ENCODE data around the gene MSANTD7. TPM values are rescaled to one million over a fixed set of nuclear protein-coding genes. Genes with fewer than 3 reads are reported as not detected.
"Not testable (repeated sequence)": the region's sequence is repeated elsewhere in the genome, so short reads cannot be mapped to it uniquely, and the experiment has no call there.

Gene MSANTD7
- total RNA-seq, 1 donor from 2014 or later = 24.7 TPM

- no peak for TF ChIP-seq CTCF (conservative IDR thresholded peaks at IDR 0.05)
- Mint-ChIP-seq H3K9me3 (no peaks in the 10 kb centered on the region), H3K27me3 (ENCODE audit: low read depth) (peaks cover 11% of the 10 kb centered on the region)
Observed at GRCh38 chr10:14806318-14806717, 31.8 kb upstream of the MSANTD7 start.

GRCh38 chr10:14810969-14811953 lies 26.8 kb upstream of the MSANTD7 start:
- H3K4me3 Mint-ChIP-seq = no peak overlapping the region
- peaks cover 6% of the 10 kb centered on the region for H3K27me3 Mint-ChIP-seq (ENCODE audit: low read depth)
- H3K36me3 Mint-ChIP-seq (ENCODE audit: low read depth) = no peaks in the 10 kb centered on the region
- H3K9me3 Mint-ChIP-seq = no peaks in the 10 kb centered on the region
- H3K27ac Mint-ChIP-seq (ENCODE audit: unreplicated experiment) = no peak overlapping the region
- no peak for DNase-seq (ENCODE audit: low read depth, low spot score)
- no peaks in the 10 kb centered on the region for H3K4me1 Mint-ChIP-seq
- TF ChIP-seq CTCF (conservative IDR thresholded peaks at IDR 0.05) = no peak

More at GRCh38 chr10:14806318-14806717, 31.8 kb upstream of the MSANTD7 start:
- DNase-seq (ENCODE audit: low read depth, low spot score) = no peak
- Mint-ChIP-seq H3K4me3 (no peak overlapping the region), H3K4me1 (no peaks in the 10 kb centered on the region), H3K36me3 (ENCODE audit: low read depth) (no peaks in the 10 kb centered on the region), H3K27ac (ENCODE audit: unreplicated experiment) (no peak overlapping the region)

GRCh38 chr10:14812271-14812670 lies 25.8 kb upstream of the MSANTD7 start:
- Mint-ChIP-seq H3K27ac (ENCODE audit: unreplicated experiment) (no peak overlapping the region), H3K4me1 (no peaks in the 10 kb centered on the region), H3K36me3 (ENCODE audit: low read depth) (no peaks in the 10 kb centered on the region), H3K4me3 (no peak overlapping the region), H3K9me3 (no peaks in the 10 kb centered on the region), H3K27me3 (ENCODE audit: low read depth) (no peaks in the 10 kb centered on the region)
- TF ChIP-seq CTCF (conservative IDR thresholded peaks at IDR 0.05) = no peak
- DNase-seq (ENCODE audit: low read depth, low spot score) = no peak

- Mint-ChIP-seq H3K4me1 (no peaks in the 10 kb centered on the region), H3K27me3 (ENCODE audit: low read depth) (no peaks in the 10 kb centered on the region), H3K9me3 (no peaks in the 10 kb centered on the region), H3K36me3 (ENCODE audit: low read depth) (no peaks in the 10 kb centered on the region), H3K27ac (ENCODE audit: unreplicated experiment) (no peak overlapping the region), H3K4me3 (no peak overlapping the region)
- no peak for TF ChIP-seq CTCF (conservative IDR thresholded peaks at IDR 0.05)
- no peak for DNase-seq (ENCODE audit: low read depth, low spot score)
Observed at GRCh38 chr10:14815681-14816080, 22.4 kb upstream of the MSANTD7 start.

GRCh38 chr10:14816717-14817116 lies 21.4 kb upstream of the MSANTD7 start:
- H3K4me3 Mint-ChIP-seq; H3K4me1 Mint-ChIP-seq; H3K27ac Mint-ChIP-seq (ENCODE audit: unreplicated experiment); DNase-seq (ENCODE audit: low read depth, low spot score); H3K36me3 Mint-ChIP-seq (ENCODE audit: low read depth); H3K9me3 Mint-ChIP-seq; H3K27me3 Mint-ChIP-seq (ENCODE audit: low read depth): not testable (repeated sequence)

Data from neural crest cell (in vitro differentiated cells).